HG02970 (cell line): Measurements from ENCODE around the gene AKT3.

Experiments used
- ATAC-seq: cut with Tn5 transposase; IDR thresholded peaks from one replicate; pipeline ENCODE4 v1.9.1; 2021; ENCODE audit warnings: mild to moderate bottlenecking, moderate library complexity, moderate number of reproducible peaks; ENCODE audit not compliant: unreplicated experiment, low FRiP score

AKT3 gene

GRCh38 chr1:243638186-243638585 is 211.9 kb downstream of the AKT3 start:
- no peak for ATAC-seq

DNA sequence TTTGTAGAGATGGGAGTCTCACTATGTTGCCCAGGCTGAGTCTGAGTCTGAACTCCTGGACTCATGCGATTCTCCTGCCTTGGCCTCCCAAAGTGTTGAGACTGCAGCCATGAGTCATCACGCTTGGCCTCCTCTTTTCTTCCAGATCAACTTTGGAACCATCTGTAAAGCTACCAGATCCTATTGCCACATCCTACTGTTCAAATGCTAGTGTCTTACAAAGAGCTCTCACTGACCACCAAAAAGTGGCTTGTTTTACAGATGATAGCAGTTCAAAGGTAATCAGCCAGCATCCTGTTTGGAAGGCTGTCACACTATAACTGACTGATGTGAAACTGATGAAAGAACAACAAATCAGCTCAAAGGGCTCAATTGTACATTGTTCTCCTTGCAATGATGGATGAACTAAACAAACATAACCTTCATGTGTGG is 221.6 kb downstream of the AKT3 start:
- ATAC-seq = no peak

DNA sequence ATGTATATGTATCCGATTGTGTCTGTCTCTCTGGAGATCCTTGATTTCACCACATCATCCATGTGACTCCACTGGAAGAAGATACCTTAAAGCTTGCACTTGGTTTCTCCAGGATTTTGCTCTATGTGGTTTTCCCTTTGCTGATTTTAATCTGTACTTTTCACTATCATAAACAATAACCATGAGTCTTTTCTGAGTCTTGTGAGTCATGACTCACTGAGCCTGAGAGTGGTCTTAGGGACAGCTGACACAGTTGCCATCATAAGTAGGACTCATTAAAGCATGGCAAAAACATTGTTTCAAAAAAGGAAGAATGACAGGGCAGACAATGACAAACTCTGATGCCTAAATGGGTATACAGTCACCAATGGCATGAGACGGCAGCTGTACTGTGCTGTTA is 226.2 kb downstream of the AKT3 start:
- ATAC-seq = no peak

- ATAC-seq = no peak
These were observed 228.1 kb downstream of the AKT3 start for GRCh38 chr1:243621973-243622372.

- ATAC-seq = no peak
These were observed 229.9 kb downstream of the AKT3 start for GRCh38 chr1:243620096-243620495.

DNA sequence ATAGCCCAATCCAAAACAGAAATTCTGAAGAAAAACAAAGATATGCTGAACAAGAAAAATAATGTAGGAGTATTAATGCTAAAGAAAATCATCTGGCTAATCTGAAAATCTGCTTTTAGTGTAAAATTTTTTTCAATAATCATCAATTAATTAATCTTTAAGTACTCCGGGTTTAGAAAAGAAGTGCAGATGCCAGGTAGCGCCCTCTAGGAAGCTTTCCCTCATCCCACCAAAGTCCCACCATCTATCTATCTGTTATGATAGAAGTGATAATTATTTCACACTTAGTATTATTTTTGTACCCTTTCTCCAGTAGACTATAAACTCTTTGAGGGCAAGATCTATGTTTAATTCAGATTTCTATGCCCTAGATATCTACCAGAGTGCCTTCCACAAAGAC is 240.3 kb downstream of the AKT3 start:
- ATAC-seq = no peak

DNA sequence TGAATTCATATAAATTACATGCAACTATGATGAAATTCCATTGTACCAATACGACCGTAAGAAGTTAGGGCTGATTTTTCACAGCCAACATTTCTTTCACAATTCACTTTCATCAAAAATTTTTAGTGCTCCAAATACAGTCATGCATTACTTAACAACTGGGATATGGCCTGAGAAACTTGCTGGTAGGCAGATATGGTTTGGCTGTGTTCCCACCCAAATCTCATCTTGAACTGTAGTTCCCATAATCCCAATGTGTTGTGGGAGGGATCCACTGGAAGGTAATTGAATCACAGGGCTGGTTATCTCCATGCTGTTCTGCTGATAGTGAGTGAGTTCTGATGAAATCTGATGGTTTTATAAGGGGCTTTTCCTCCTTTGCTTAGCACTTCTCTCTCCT is 244.4 kb downstream of the AKT3 start:
- no peak for ATAC-seq

- no peak for ATAC-seq
These were observed 248.3 kb downstream of the AKT3 start for GRCh38 chr1:243601720-243602119.

DNA sequence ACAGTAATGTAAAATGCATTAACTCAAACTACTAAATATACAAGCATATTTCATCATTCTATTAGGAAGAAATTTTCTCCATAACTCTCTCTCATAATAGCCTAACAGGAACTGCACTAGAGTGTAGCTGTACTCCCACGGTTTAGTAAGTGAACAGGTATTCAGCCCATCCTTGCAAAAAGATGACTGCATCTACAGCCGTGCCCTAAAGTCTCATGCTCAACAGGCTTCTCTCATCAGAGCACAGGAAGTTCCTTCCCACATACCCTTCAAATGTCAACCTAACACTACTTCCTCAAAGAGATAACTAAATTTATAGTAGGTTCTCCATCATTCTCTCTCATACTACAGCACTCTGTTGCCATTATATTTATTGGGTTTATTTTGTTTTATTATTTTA is 251.6 kb downstream of the AKT3 start:
- ATAC-seq = no peak

GRCh38 chr1:243597383-243597782 is 252.7 kb downstream of the AKT3 start:
- no peak for ATAC-seq

DNA sequence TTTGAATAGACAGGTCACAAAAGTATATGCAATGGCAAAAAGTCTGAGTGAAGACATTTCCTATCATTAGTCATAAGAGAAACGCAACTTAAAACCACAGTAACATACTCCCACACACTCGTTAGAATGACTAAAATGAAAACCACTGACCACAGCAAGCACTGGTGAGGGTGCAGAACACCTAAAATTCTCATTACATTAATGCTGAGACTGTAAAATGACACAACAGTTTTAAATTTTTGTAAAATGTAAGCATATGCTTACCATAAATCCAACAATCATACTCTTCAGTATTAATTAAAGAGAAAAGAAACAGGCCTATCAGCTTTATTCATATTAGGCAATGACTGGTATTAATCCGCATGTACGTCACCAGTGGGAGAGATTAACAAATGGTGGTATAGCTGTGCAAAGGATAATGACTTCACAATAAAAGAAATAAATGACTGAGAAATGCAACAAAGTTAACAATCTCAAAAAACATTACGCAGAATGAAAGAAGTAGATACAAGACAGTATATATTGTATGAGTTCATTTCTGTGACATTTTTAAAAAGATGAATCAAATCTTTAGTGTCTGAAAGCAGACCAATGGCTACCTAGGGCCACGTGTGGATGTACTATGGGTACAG is 253.5 kb downstream of the AKT3 start:
- ATAC-seq = peak; percentile 97

DNA sequence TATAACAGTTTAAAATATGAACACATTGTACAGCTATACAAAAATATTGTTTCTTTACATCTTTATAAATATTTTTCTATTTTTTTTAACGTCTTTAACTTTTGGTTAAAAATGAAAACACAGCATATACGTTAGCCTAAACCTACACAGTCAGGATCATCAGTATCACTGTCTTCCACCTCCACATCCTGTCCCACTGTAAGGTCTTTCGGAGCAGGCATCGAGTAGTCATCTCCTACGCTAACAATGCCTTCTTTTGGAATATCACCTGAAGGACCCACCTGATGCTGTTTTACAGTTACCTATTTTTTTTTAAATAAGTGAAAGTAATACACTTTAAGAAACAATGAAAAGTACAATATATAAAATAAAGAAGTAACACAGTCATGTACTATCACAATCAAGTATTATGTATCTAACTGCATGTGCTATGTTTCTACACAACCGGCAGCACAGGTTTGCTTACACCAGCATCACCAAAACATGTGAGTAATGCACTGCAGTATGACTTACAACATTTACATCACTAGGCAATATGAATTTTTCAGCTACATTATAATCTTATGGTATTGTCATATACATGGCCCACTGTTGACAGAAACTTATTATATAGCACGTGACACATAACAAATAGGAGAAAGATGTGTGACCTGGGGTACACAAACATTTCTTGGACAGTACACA is 254.4 kb downstream of the AKT3 start:
- peak; percentile 7 for ATAC-seq

DNA sequence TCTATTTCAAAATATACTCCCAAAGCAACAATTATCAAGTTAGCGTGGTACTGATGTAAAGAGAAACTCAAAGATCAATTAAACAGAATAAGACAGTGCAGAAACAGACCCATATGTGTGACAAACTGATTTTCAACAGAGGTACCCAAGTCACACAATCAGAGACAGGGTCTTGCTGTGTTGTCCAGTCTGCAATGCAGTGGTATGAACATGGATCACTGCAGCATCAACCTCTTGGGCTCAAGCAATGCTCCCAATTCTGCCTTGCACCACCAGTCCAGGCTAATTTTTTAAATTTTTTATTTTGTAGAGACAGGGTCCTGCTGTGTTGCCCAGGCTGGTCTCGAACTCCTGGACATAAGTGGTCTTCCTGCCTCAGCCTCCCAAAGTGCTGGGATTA is 255.6 kb downstream of the AKT3 start:
- ATAC-seq = no peak

DNA sequence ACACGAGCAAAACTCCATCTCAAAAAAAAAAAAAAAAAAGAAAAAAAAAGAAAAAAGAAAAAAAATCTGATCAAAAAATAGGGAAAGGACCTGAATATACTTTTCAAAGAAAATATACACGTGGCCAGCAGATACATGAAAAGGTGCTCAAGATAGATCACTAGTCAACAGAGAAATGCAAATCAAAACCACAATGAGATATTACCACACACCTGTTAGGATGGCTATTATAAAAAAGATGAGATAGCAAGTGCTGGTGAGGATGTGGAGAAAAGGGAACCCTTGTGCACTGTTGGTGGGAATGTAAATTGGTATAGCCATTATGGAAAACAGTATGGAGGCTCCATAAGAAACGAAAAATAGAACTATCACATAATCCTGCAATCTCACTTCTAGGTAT is 260.8 kb downstream of the AKT3 start:
- peak; percentile 75 for ATAC-seq

DNA sequence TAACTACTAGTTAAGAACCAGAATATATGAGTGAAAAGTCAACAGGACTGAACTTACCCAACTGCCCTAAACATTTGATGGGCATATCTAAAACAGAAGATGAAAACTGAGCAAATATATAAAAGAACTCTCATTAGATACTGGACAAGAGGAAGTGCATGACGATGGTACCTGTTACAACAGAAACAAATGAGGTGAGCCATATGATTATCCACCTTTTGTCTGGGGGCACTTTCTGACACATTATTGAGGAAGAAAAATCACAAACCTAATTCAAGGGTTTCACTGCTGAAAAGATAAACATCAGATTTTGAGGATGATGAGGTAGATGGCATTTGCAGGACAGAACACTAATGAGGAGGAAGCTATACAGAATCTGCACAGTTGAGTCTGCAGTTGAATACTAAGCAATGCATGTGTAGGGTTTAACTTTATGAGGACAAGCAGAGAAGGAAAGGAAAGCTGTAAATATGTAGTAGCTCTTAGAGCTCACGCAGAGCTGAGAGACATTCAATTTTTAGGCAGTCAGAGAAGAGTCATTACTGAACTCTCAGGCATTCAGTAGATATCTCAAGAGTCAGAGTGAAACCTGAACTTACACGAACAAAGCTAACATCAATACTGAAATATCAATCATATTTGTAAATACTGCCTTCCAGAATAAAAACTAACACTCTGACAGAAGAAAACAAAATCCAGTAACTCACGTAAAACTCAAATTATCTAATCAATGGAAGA is 262.1 kb downstream of the AKT3 start:
- peak; percentile 76 for ATAC-seq

DNA sequence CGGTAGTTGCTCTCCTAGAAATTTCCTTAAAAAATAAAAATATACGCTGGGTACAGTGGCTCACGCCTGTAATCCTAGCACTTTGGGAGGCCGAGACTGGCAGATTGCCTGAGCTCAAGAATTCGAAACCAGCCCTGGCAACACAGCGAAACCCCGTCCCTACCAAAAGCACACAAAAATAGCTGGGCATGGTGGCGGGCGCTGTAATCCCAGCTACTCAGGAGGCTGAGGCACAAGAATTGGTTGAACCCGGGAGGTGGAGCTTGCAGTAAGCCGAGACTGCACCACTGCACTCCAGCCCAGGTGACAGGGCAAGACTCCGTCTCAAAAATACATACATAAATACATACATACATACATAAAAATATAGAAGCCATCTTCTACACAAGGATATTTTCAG is 262.8 kb downstream of the AKT3 start:
- no peak for ATAC-seq

GRCh38 chr1:243585982-243586381 is 264.1 kb downstream of the AKT3 start:
- no peak for ATAC-seq

DNA sequence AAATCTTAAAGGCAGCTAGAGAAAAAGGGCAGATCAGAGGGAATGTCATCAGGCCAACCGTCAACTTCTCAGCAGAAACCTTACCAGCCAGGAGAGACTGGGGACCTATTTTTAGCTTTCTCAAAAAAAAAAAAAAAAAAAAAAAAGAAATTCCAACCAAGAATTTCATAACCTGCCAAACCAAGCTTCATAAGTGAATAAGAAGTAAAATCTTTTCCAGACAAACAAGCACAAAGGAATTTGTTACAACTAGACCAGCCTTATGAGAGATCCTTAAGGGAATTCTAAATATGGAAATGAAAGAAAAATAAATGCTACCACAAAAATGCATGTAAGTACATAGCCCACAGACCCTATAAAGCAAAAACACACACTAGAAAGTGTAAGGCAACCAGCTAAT is 267.7 kb downstream of the AKT3 start:
- no peak for ATAC-seq

DNA sequence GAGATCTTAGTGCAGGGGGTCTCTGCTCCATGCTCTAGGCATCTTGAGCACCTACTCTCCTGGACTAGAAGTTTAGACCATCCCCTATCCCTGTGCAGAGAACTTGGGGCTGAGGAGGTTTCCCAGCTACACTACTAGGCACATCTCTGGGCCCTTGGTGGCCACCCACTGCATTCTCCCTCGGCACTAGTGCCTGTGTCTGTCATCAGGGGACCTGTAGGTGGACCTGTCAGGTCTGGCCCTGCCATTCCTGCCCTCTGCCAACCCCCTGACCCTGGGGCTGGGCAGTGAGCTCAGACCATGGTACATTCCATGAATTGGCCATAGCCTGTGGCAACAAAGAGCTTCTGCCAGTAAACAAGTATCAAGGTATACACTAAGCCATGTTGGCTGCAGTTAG is 269.1 kb downstream of the AKT3 start:
- ATAC-seq = no peak

- ATAC-seq = no peak
These were observed 270.0 kb downstream of the AKT3 start for GRCh38 chr1:243580072-243580471.

DNA sequence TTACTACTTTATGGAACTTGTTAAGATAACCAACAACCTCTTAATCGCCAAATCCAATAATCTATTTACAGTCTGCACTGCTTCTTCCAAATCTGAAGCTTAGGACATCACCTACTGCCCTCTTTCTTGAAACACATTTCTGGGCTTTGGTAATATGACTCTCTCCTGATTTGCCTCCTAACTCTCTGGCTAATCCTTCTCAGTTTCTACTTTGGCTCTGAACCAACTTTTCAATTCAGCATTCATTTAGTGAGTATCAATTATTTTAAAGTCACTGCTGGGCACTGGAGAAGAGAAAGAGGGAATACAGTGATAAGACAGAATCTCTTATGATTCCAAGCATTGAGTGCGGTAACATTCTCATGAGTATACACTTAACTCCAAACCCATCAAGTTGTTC is 275.0 kb downstream of the AKT3 start:
- no peak for ATAC-seq

DNA sequence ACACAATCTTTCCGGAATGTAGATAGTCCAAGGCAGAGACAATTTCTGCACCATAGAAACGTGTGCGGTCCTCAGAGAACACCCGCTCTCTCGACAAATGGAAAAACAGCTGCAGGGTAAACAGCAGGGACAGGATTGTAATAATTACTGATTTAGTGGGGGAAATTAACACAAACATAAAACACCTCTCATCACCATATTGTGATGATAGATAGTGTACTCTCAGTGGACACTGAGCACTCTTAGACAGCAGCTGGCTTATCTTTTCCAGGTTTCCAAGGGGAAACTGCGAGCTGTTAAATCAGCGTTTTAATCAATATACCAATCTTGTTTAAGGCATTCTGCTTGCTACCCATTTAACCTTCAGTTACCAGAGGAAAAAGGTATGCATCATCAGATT is 277.1 kb downstream of the AKT3 start:
- ATAC-seq = no peak
